ENCODE data around the gene PNKD.

PNKD gene

GRCh38 chr2:218277921-218278320 lies 7.6 kb downstream of the PNKD start:
- Mint-ChIP-seq H3K4me3 (no peak overlapping the region), H3K4me1 (peaks cover 12% of the 10 kb centered on the region), H3K27me3 (ENCODE audit: low read depth) (no peaks in the 10 kb centered on the region), H3K9me3 (no peaks in the 10 kb centered on the region), H3K36me3 (ENCODE audit: low read depth) (peaks cover 26% of the 10 kb centered on the region), H3K27ac (no peak overlapping the region)
- TF ChIP-seq CTCF (IDR thresholded peaks at IDR 0.05; ENCODE audit: unreplicated experiment in 3 of 3) = no peak

DNA sequence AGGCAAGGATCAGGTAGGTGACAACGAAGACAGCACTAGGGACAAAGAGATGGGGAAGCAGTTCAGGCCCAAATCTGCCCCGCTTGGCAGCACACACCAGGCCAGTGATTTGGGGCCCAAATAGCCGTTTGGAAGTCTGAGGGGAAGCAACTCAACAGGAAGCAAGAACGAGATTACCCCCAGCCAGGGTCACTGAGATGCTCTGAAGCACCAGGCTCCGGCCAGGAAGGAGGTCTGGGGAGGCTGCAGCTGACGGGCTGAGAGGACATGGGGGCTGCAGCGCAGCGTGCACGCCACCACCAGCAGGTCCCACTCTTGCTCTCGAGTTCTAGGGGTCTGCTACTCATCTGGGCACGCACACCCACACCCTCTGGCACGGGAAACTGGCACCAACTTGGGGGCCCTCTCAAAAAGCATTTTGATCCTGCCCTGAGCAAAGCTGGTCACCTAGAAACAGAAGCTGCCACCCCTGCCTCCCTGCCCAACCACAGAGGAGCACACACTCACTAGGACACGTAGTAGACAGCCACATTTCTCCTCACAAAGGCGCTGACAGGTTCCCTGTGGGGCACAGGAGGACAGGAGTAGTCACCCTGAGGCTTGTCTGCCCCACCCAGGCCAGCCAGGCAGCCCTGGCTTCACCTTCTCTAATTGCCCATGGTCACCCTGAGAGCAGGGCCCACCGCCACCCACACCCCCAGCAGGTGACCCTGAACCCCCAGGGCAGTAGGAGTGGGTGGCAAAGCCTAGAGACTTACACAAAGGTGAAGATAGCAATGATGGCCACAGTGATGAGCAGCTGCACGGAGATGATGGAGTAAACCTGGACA lies 8.4 kb downstream of the PNKD start:
- Mint-ChIP-seq H3K9me3 (no peaks in the 10 kb centered on the region), H3K36me3 (ENCODE audit: low read depth) (peaks cover 24% of the 10 kb centered on the region), H3K27ac (no peak overlapping the region), H3K27me3 (ENCODE audit: low read depth) (no peaks in the 10 kb centered on the region), H3K4me1 (peaks cover 19% of the 10 kb centered on the region), H3K4me3 (no peak overlapping the region)
- TF ChIP-seq CTCF (IDR thresholded peaks at IDR 0.05; ENCODE audit: unreplicated experiment in 3 of 3) = no peak

DNA sequence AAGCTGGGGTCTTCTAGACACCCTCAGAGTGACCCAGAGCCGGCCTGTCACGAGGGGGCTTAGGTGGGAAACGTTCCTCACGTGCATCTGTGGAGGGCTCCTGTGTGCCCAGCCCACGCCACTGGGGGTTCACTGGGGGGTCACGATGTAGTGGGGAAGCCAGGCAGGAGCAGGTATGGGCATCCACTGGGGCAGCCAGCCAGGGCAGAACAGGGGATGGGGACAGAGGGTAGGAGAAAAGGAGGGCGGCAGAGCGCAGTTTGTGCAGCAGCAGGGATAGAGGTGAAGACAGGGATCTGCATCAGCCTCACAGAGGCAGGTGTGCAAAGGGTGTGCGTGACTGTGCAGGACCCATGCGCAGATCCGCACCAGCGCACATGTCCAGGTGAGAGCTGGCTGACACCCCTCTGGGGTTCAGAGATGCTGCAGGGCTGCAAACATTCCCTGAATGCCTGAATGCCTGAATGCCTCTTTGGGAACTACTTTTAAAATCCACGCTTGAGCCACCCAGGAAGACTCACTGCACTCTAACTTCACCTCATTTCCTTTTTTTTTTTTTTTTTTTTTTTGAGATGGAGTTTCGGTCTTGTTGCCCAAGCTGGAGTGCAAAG lies 10.0 kb downstream of the PNKD start:
- TF ChIP-seq CTCF (IDR thresholded peaks at IDR 0.05; ENCODE audit: unreplicated experiment in 3 of 3) = no peak
- Mint-ChIP-seq H3K9me3 (no peaks in the 10 kb centered on the region), H3K27ac (peak overlapping the region in 1 of 3 experiments; percentile 18), H3K4me1 (peaks cover 24% of the 10 kb centered on the region), H3K27me3 (ENCODE audit: low read depth) (no peaks in the 10 kb centered on the region), H3K4me3 (no peak overlapping the region), H3K36me3 (ENCODE audit: low read depth) (peaks cover 11% of the 10 kb centered on the region)

DNA sequence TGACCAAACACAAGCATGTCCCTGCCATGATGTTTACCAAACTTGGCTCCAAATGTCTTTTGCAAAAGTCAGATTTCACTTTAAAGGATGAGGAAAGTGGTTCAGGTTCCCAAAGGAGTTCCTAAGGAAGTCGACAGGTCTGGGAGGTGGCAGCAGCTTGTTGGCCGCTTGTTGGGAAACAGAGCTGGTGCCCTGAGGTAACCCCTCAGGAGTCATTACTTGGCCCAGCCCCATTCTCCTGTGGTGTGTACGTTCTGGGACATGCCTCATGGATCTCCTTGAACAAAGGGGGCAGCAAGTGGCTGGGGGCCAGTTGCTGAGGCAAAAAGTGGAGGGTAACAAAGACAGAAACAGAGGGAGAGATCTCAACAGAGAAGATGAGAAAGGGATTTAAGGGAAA lies 11.1 kb downstream of the PNKD start:
- Mint-ChIP-seq H3K36me3 (ENCODE audit: low read depth) (peaks cover 11% of the 10 kb centered on the region), H3K4me3 (no peak overlapping the region), H3K27ac (peak overlapping the region; percentile 67 to 83 (median 70)), H3K27me3 (ENCODE audit: low read depth) (no peaks in the 10 kb centered on the region), H3K9me3 (no peaks in the 10 kb centered on the region), H3K4me1 (peaks cover 35% of the 10 kb centered on the region)
- no peak for TF ChIP-seq CTCF (IDR thresholded peaks at IDR 0.05; ENCODE audit: unreplicated experiment in 3 of 3)

DNA sequence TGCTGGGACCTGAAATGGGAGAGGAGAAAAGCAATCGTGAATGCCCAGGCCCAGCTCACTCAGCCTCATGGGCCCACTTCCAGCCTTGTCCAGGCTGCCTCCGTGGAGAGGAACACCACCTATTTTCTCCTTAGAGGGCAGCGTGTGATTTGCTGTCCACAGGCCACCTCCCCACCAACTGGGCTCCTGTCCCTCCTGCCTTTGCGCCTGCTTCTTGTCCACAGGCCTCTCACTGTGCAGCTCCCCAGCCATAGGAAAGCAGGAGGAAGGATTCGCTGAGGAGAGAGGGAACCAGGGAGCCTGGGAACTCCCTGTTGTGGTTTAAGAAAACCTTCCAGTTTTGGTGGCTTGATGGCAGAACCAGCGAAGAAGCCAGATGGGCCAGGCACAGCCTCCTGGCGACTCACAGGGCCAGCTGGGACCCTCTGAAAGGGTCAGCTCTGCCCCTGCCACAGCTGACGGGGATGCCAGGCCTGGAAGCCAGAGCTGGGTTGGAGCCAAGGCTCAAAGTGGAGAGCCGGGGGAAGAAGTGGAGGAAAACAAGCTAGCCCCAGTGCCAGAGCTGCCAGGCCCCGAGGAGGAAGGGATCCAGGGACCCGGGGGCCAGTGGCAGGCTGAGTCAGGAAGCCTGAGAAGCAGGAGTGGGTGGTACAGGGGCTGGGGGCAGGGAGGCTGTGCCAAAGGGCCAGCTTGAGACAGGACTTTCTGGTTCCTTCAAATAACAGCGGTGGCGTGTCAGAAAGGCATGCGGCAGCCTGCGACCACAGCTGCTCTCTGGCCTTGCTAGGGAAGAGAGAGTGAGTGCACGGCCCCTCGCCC lies 12.1 kb downstream of the PNKD start:
- H3K4me3 Mint-ChIP-seq = peak overlapping the region in 1 of 3 experiments; percentile 48
- H3K27me3 Mint-ChIP-seq (ENCODE audit: low read depth) = no peaks in the 10 kb centered on the region
- no peaks in the 10 kb centered on the region for H3K9me3 Mint-ChIP-seq
- peak overlapping the region; percentile 61 to 75 (median 71) for H3K27ac Mint-ChIP-seq
- TF ChIP-seq CTCF (IDR thresholded peaks at IDR 0.05; ENCODE audit: unreplicated experiment in 3 of 3) = no peak
- peaks cover 2% of the 10 kb centered on the region for H3K36me3 Mint-ChIP-seq (ENCODE audit: low read depth)
- H3K4me1 Mint-ChIP-seq = peaks cover 44% of the 10 kb centered on the region

All from nephron (organoid).